PC-9 (cell line): Measurements from ENCODE around the gene DNAH14.

ENCODE experiments used
- EZH2 ChIP-seq: fragments of 200-600 bp; sonication (generic); IDR thresholded peaks from 2 replicates; pipeline ENCODE4 v1.8.0; 2017; ENCODE audit warnings: antibody characterized with exemption, low read depth
- TF ChIP-seq, protein P1 (sequence below): fragments of 200-600 bp; sonication (generic); conservative IDR thresholded peaks from 2 replicates; pipeline ENCODE4 v1.6.1; 2017; ENCODE audit warnings: mixed run types, antibody characterized with exemption, mild to moderate bottlenecking, moderate library complexity

DNA sequence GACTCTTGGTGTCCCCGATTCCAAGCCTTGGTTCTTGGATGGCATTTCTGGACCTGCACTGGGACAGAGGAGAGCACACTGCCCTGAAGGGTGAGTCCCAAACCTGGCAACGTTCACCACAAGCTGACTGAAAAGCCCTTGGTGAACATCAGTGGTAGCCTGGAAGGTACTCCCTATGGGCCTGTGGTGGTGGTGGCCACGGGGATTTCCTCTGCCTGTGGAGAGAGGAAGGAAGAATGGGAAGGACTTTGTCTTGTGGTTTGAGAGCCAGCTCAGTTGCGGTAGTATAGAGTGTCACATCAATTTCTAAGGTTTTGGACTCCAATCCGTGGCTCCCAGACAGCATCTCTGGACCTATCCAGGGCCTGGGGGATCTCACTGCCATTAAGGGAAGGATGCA lies 50.7 kb downstream of the DNAH14 start:
- TF ChIP-seq, protein P1, sequence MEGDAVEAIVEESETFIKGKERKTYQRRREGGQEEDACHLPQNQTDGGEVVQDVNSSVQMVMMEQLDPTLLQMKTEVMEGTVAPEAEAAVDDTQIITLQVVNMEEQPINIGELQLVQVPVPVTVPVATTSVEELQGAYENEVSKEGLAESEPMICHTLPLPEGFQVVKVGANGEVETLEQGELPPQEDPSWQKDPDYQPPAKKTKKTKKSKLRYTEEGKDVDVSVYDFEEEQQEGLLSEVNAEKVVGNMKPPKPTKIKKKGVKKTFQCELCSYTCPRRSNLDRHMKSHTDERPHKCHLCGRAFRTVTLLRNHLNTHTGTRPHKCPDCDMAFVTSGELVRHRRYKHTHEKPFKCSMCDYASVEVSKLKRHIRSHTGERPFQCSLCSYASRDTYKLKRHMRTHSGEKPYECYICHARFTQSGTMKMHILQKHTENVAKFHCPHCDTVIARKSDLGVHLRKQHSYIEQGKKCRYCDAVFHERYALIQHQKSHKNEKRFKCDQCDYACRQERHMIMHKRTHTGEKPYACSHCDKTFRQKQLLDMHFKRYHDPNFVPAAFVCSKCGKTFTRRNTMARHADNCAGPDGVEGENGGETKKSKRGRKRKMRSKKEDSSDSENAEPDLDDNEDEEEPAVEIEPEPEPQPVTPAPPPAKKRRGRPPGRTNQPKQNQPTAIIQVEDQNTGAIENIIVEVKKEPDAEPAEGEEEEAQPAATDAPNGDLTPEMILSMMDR, result no peak
- TF ChIP-seq EZH2, result no peak
